H9 (cell line): ENCODE data around the gene ECHDC3. TPM values are rescaled to one million over a fixed set of nuclear protein-coding genes. Genes with fewer than 3 reads are reported as not detected.

Experiments
- DNase-seq: peaks from one replicate; pipeline ENCODE4 v3.0.0-alpha.2; 2017
- H2AFZ ChIP-seq: one replicate; pipeline ENCODE4 v1.6.1; 2013; ENCODE audit warnings: mild to moderate bottlenecking, low read length, control low read depth, moderate library complexity
- H2AK5ac ChIP-seq: 2 replicates; pipeline ENCODE4 v1.6.1; 2013; ENCODE audit warnings: low read length, control low read depth, mixed read lengths; ENCODE audit not compliant: insufficient read length
- H2BK120ac ChIP-seq: one replicate; pipeline ENCODE4 v1.6.1; 2013; ENCODE audit warnings: low read depth, mild to moderate bottlenecking, low read length, control low read depth, inconsistent platforms; ENCODE audit not compliant: poor library complexity, severe bottlenecking
- H2BK12ac ChIP-seq: 2 replicates; pipeline ENCODE4 v1.6.1; 2013; ENCODE audit warnings: low read length, control low read depth, mixed read lengths, low read depth; ENCODE audit not compliant: insufficient read length
- H2BK15ac ChIP-seq: 2 replicates; pipeline ENCODE4 v1.6.1; 2013; ENCODE audit warnings: low read depth, low read length, control low read depth
- H2BK20ac ChIP-seq: one replicate; pipeline ENCODE4 v1.6.1; 2013; ENCODE audit warnings: low read depth, mild to moderate bottlenecking, low read length, control low read depth, inconsistent platforms; ENCODE audit not compliant: poor library complexity, severe bottlenecking
- H2BK5ac ChIP-seq: 2 replicates; pipeline ENCODE4 v1.6.1; 2013; ENCODE audit warnings: low read length, control low read depth, mixed read lengths; ENCODE audit not compliant: insufficient read length
- H3K14ac ChIP-seq: 2 replicates; pipeline ENCODE4 v1.6.1; 2013; ENCODE audit warnings: low read length, control low read depth; ENCODE audit not compliant: insufficient read depth
- H3K18ac ChIP-seq: 2 replicates; pipeline ENCODE4 v1.6.1; 2013; ENCODE audit warnings: low read depth, mild to moderate bottlenecking, mixed read lengths, low read length, control low read depth; ENCODE audit not compliant: insufficient read length
- H3K23ac ChIP-seq: 2 replicates; pipeline ENCODE4 v1.6.1; 2013; ENCODE audit warnings: low read length, control low read depth, mixed read lengths, low read depth; ENCODE audit not compliant: insufficient read length
- H3K23me2 ChIP-seq: 2 replicates; pipeline ENCODE4 v1.6.1; 2013; ENCODE audit warnings: low read depth, mild to moderate bottlenecking, mixed read lengths, low read length, control low read depth; ENCODE audit not compliant: insufficient read length, poor library complexity, severe bottlenecking
- H3K27ac ChIP-seq: 2 replicates; pipeline ENCODE4 v1.5.1; 2013; ENCODE audit warnings: low read length, control low read depth, mixed read lengths, low read depth; ENCODE audit not compliant: insufficient read length
- H3K27me3 ChIP-seq: 2 replicates; pipeline ENCODE4 v1.6.1; 2013; ENCODE audit warnings: low read length, control low read depth, inconsistent platforms; ENCODE audit not compliant: insufficient read depth
- H3K4ac ChIP-seq: 2 replicates; pipeline ENCODE4 v1.6.1; 2013; ENCODE audit warnings: low read depth, mild to moderate bottlenecking, control low read depth, inconsistent platforms, low read length, moderate library complexity
- H3K4me1 ChIP-seq: 2 replicates; pipeline ENCODE4 v1.6.1; 2013; ENCODE audit warnings: low read length, control low read depth, inconsistent platforms; ENCODE audit not compliant: insufficient read depth
- H3K4me2 ChIP-seq: 2 replicates; pipeline ENCODE4 v1.6.1; 2013; ENCODE audit warnings: low read length, control low read depth, mixed read lengths; ENCODE audit not compliant: insufficient read length, insufficient read depth
- H3K56ac ChIP-seq: 2 replicates; pipeline ENCODE4 v1.6.1; 2013; ENCODE audit warnings: low read depth, mild to moderate bottlenecking, mixed read lengths, low read length, control low read depth; ENCODE audit not compliant: insufficient read length
- H3K79me1 ChIP-seq: 2 replicates; pipeline ENCODE4 v1.6.1; 2013; ENCODE audit warnings: low read depth, mild to moderate bottlenecking, moderate library complexity, low read length, control low read depth, inconsistent platforms; ENCODE audit not compliant: insufficient read depth, poor library complexity, severe bottlenecking
- H3K79me2 ChIP-seq: 2 replicates; pipeline ENCODE4 v1.6.1; 2013; ENCODE audit warnings: low read length, control low read depth, inconsistent platforms; ENCODE audit not compliant: insufficient read depth
- H3K9ac ChIP-seq: 2 replicates; pipeline ENCODE4 v1.6.1; 2013; ENCODE audit warnings: low read length, control low read depth, mixed read lengths; ENCODE audit not compliant: insufficient read length; ENCODE audit errors: extremely low read depth
- H3K9me3 ChIP-seq: one replicate; pipeline ENCODE4 v1.6.1; 2013; ENCODE audit warnings: low read depth, low read length, inconsistent platforms; ENCODE audit not compliant: control insufficient read depth
- H3T11ph ChIP-seq: one replicate; pipeline ENCODE4 v1.6.1; 2013; ENCODE audit warnings: mild to moderate bottlenecking, low read length, control low read depth, inconsistent platforms
- H4K20me1 ChIP-seq: one replicate; pipeline ENCODE4 v1.6.1; 2013; ENCODE audit not compliant: control insufficient read depth, insufficient read length, insufficient read depth
- H4K5ac ChIP-seq: 2 replicates; pipeline ENCODE4 v1.6.1; 2013; ENCODE audit warnings: low read depth, mild to moderate bottlenecking, mixed read lengths, low read length, control low read depth; ENCODE audit not compliant: insufficient read length
- H4K8ac ChIP-seq: replicated peaks from 2 replicates; pipeline ENCODE4 v1.6.1; 2013; ENCODE audit warnings: low read length, control low read depth, mixed read lengths, low read depth; ENCODE audit not compliant: insufficient read length
- H4K91ac ChIP-seq: 2 replicates; pipeline ENCODE4 v1.6.1; 2013; ENCODE audit warnings: low read depth, mild to moderate bottlenecking, moderate library complexity, mixed read lengths, low read length, control low read depth; ENCODE audit not compliant: insufficient read length
- H3K27ac Mint-ChIP-seq, 3 experiments: 2 replicates in 2 of 3; 3 replicates in 1 of 3; pipeline ENCODE4 v1.8.0; 2020 to 2021; ENCODE audit warnings: mixed read lengths in 3 of 3, mild to moderate bottlenecking in 1 of 3, moderate library complexity in 1 of 3
- H3K27me3 Mint-ChIP-seq: 2 replicates; pipeline ENCODE4 v1.8.0; 2021; ENCODE audit warnings: low read depth, mild to moderate bottlenecking, moderate library complexity, mixed read lengths
- H3K36me3 Mint-ChIP-seq, 3 experiments: 2 replicates in 2 of 3; 3 replicates in 1 of 3; pipeline ENCODE4 v1.8.0; 2020 to 2021; ENCODE audit warnings: low read depth in 3 of 3, mixed read lengths in 3 of 3; ENCODE audit not compliant: insufficient read depth in 1 of 3
- H3K4me1 Mint-ChIP-seq, 2 experiments: 2 replicates each; pipeline ENCODE4 v1.8.0; 2020; ENCODE audit warnings: mixed read lengths in 2 of 2
- H3K4me3 Mint-ChIP-seq, 2 experiments: 2 replicates in 1 of 2; 3 replicates in 1 of 2; pipeline ENCODE4 v1.8.0; 2020 to 2021; ENCODE audit warnings: mild to moderate bottlenecking in 2 of 2, mixed read lengths in 2 of 2, moderate library complexity in 1 of 2
- H3K9me3 Mint-ChIP-seq, 2 experiments: 2 replicates in 1 of 2; 3 replicates in 1 of 2; pipeline ENCODE4 v1.8.0; 2020; ENCODE audit warnings: mild to moderate bottlenecking in 2 of 2, mixed read lengths in 2 of 2, moderate library complexity in 1 of 2
- WGBS: extraction: QIAGEN DNeasy Blood & Tissue Kit; methylation state at CpG from one replicate; pipeline ENCODE4 v1.1.7; 2013; ENCODE audit warnings: missing lambda C conversion rate, low lambda C conversion rate, mixed read lengths; ENCODE audit not compliant: insufficient read length; ENCODE audit errors: extremely low coverage; 5-methylcytosine and 5-hydroxymethylcytosine counted together
- total RNA-seq: library from RNA; stranded (reverse); gene quantifications from 2 replicates; pipeline ENCODE4 v1.2.1, GENCODE V29; 2021
- TF ChIP-seq, protein P1 (sequence below): fragments of 200-600 bp; sonication (generic); conservative IDR thresholded peaks from 3 replicates; pipeline ENCODE4 v1.8.0; 2021; ENCODE audit warnings: antibody characterized with exemption, mild to moderate bottlenecking

The ECHDC3 gene
- total RNA-seq, 1 experiment from 2014 or later, result 9.3 TPM

DNA sequence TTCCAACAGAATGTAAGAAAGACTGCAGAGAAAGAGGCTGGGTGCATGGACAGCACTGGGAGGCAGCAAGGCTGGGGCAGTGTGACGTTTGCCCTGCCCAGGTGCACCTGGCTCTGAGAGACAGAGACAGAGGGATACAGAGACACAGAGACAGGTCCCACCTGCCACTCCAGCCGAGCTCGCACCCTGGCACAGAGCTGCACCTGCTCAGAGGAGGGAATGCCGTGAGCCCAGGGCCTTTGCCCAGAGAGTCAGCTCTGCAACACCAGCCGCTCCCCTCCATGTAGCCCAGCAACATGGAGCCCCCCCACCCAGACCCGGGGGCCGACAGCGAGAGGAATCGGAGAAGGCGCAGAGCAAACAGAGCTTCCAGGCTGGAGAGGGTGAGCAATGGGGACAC, 45.7 kb downstream of the ECHDC3 start:
- H3K14ac ChIP-seq, result no peak overlapping the region; the same call in 1 of the 2 replicates
- H3K4ac ChIP-seq, result no peak overlapping the region
- no peak overlapping the region for H2BK20ac ChIP-seq
- H4K91ac ChIP-seq, result no peak overlapping the region
- H3K9me3 ChIP-seq, result no peaks in the 10 kb centered on the region
- no peak overlapping the region for H3K23ac ChIP-seq
- WGBS, result no CpG with 5 or more reads among the region's 10 CpGs
- Mint-ChIP-seq H3K9me3 (no peaks in the 10 kb centered on the region), H3K4me3 (no peak overlapping the region), H3K27me3 (peaks cover 2% of the 10 kb centered on the region), H3K27ac (peak overlapping the region in 2 of 3 experiments; percentile 65 to 75; a peak in 2 of 7 replicates), H3K36me3 (no peaks in the 10 kb centered on the region), H3K4me1 (peaks cover 6 to 7% of the 10 kb centered on the region in 2 experiments; a peak in 2 of 4 replicates)
- no peak overlapping the region for H3K9ac ChIP-seq
- H3K79me1 ChIP-seq, result no peaks in the 10 kb centered on the region
- H4K8ac ChIP-seq, result no peak overlapping the region
- H4K5ac ChIP-seq, result no peak overlapping the region
- H2BK12ac ChIP-seq, result no peak overlapping the region
- no peak for DNase-seq
- no peak overlapping the region for H2AFZ ChIP-seq
- no peak overlapping the region for H2BK15ac ChIP-seq
- H4K20me1 ChIP-seq, result no peaks in the 10 kb centered on the region
- H3K27ac ChIP-seq, result no peak overlapping the region
- no peak overlapping the region for H2BK5ac ChIP-seq
- H3K23me2 ChIP-seq, result no peaks in the 10 kb centered on the region
- H3K56ac ChIP-seq, result no peak overlapping the region
- H3K4me2 ChIP-seq, result no peak overlapping the region
- H3K79me2 ChIP-seq, result no peaks in the 10 kb centered on the region
- no peak overlapping the region for H3K18ac ChIP-seq
- H3K4me1 ChIP-seq, result no peaks in the 10 kb centered on the region
- no peaks in the 10 kb centered on the region for H3K27me3 ChIP-seq
- no peak overlapping the region for H2AK5ac ChIP-seq
- H3T11ph ChIP-seq, result no peak overlapping the region
- TF ChIP-seq, protein P1, sequence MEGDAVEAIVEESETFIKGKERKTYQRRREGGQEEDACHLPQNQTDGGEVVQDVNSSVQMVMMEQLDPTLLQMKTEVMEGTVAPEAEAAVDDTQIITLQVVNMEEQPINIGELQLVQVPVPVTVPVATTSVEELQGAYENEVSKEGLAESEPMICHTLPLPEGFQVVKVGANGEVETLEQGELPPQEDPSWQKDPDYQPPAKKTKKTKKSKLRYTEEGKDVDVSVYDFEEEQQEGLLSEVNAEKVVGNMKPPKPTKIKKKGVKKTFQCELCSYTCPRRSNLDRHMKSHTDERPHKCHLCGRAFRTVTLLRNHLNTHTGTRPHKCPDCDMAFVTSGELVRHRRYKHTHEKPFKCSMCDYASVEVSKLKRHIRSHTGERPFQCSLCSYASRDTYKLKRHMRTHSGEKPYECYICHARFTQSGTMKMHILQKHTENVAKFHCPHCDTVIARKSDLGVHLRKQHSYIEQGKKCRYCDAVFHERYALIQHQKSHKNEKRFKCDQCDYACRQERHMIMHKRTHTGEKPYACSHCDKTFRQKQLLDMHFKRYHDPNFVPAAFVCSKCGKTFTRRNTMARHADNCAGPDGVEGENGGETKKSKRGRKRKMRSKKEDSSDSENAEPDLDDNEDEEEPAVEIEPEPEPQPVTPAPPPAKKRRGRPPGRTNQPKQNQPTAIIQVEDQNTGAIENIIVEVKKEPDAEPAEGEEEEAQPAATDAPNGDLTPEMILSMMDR, result no peak
- H2BK120ac ChIP-seq, result no peak overlapping the region
